MM.1S (cell line): ENCODE results near the gene RNF123.
"Not testable (repeated sequence)": the region's sequence is repeated elsewhere in the genome, so short reads cannot be mapped to it uniquely, and the experiment has no call there.

Source experiments
- CTCF ChIP-seq: fragments of 300-600 bp; sonication (generic); IDR thresholded peaks from 2 replicates; pipeline ENCODE4 v1.5.1; 2016; ENCODE audit warnings: antibody characterized with exemption, low read length, mixed read lengths
- EZH2 ChIP-seq: fragments of 300-600 bp; sonication (generic); optimal IDR thresholded peaks from 2 replicates; pipeline ENCODE3; 2017; ENCODE audit warnings: low read depth, mild to moderate bottlenecking, antibody characterized with exemption, low read length, mixed read lengths
- EZH2phosphoT487 ChIP-seq: fragments of 300-600 bp; sonication (generic); IDR thresholded peaks from 2 replicates; pipeline ENCODE4 v1.6.1; 2018; ENCODE audit warnings: antibody characterized with exemption, low read length

GRCh38 chr3:49688338-49689045, 865 bp upstream of the RNF123 start:
- not testable (repeated sequence) for TF ChIP-seq CTCF, EZH2, EZH2phosphoT487
